ENCODE measurements around the gene HOXB7.

The HOXB7 gene

DNA sequence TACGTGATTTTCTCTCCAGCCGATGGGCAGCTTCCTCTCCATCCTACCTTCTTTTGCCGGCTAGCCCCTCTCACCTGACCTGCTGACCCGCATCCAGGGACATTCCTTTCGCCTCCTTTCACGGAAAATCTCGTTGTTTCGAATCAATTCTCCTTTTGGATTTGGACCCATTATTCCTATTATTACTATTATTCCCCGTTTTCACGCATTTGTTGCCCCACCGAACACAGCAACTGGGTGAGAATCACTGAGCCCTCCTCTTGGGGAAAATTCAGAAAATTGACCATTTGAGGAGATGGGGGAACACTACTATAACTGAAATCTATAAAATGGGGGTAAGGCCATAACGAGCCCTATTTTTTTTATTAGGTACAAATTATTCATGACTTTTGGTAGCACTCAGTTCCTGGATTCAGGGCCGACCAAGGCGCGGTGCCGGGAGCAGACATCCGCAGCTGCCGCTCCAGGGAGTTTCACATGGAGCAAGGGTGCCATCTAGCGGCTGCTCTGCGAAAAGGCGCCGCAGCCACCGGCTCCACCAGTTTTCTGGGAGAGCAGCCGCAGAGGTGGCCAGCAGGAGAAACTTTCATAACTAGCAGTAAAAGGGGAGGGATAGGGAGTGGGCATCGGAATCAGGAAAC lies 7.6 kb upstream of the HOXB7 start:
- Mint-ChIP-seq H3K4me1 (peaks cover 38% of the 10 kb centered on the region), H3K27ac (no peak overlapping the region), H3K36me3 (no peaks in the 10 kb centered on the region), H3K4me3 (peak overlapping the region; percentile 37), H3K9me3 (peaks cover 2% of the 10 kb centered on the region), H3K27me3 (peaks cover 100% of the 10 kb centered on the region)
- peak; percentile 71 for ATAC-seq

DNA sequence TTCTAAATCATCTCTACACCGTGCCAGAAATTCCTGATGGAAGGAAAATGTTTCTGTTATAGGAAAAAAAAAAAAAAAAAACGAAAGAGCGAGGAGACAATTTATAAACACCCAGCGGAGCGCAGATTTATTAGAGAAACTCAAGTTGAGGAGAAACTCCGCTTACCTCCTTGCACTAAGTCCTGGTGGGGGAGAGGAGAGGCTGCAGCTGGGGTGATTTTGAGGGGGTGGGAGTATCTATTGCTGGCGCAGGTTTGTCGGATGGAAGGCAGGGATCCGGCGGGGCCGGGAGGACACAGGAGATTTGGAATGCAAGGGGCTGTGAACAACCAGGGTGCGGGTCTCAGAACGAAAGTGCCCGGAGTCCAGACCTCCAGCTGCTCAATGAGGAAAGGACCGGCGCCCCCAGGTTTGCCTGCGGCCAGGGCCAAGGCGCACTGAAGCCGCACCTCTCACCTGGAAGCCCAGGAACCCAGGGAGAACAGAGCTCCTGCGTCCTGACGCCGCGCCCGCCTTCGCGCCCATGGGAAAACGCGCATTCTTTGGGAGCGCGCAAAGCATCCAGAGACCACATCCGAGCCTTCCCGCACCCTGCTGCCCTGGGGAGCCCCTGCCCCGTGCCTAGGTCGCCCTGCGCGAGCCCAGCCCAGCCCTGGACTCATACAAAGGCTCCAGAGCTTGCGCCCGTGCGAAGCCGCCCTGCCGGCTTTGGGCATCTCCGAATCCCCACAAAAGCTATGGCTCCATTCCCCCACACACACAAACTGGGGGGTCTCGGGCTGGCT lies 6.8 kb upstream of the HOXB7 start:
- Mint-ChIP-seq H3K4me1 (peaks cover 45% of the 10 kb centered on the region), H3K36me3 (no peaks in the 10 kb centered on the region), H3K27me3 (peaks cover 100% of the 10 kb centered on the region), H3K4me3 (no peak overlapping the region), H3K9me3 (peaks cover 2% of the 10 kb centered on the region), H3K27ac (no peak overlapping the region)
- ATAC-seq = no peak

DNA sequence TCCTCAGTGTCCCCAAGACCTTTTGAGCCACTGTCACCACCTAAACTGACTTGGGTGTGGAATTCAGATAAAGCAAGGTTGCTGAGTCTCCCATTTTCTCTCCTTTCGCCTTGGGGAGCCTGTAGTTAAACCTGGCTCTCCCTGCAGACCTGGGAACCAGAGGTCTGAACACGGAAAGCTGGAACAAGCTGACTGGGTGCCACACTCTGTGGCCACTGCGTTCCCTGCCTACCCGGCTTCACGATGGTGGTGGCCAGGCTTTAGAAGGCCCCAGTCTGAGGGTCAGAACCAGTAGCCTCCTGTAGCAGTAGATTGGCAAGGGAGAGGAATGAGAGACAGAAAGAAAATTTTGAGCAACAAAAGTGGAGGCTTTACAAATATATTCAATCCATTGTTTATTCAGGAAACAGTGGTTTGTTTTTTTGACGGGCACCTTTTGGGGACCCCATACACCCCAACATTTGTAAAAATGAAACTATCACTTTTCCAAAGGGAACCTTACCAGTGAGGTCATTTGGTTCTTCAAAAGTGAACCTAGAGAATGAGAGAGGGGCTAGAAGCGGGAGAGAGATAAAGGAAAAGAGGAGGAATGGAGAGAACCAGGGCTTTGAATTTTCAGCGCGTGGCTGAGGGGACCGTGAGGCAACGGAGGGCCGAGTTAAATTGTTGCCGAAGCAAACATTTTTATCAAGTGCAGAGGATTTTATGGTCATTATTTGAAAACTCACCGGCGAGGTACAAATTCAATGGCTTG lies 6.1 kb upstream of the HOXB7 start:
- peaks cover 2% of the 10 kb centered on the region for H3K9me3 Mint-ChIP-seq
- H3K27ac Mint-ChIP-seq = no peak overlapping the region
- H3K4me3 Mint-ChIP-seq = no peak overlapping the region
- H3K4me1 Mint-ChIP-seq = peaks cover 52% of the 10 kb centered on the region
- peaks cover 100% of the 10 kb centered on the region for H3K27me3 Mint-ChIP-seq
- ATAC-seq = no peak
- no peaks in the 10 kb centered on the region for H3K36me3 Mint-ChIP-seq

DNA sequence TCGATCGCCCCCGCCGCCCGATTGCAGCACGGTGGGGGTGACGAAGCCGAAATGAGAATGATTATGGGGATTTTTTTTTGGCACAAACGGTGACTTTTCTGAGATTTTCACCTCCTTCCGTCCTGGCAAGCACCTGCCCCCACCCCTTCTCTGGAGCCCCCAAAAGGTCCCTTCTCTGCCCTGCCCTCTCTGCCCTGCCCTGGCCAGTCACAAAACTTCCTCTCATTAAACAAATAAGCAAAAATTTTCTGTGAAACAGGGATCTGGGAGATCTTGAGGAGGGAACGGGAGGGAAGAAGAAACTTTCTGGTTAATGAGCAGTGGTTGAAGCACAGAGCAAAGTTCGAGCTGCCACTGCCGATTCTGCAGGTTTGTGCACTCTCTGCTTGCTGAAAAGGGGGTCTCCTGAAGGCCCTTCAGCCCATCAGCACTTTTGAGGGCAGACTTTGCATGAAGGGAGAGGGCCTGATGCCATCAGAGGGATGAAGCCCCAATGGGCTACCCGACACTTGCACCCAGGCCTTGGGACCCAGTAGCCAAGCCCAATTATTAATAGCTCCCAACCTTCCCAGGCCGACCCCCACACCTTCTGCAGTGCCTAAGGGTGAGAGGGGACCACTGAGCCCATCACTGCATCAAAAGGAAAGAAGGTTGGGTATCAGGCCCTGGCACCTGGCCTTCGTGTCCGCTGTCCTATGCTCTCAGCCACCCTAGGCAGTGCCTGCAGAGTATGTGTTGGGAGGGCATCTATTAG lies 5.3 kb upstream of the HOXB7 start:
- Mint-ChIP-seq H3K4me3 (no peak overlapping the region), H3K9me3 (peaks cover 2% of the 10 kb centered on the region), H3K4me1 (peaks cover 60% of the 10 kb centered on the region), H3K36me3 (no peaks in the 10 kb centered on the region), H3K27ac (no peak overlapping the region), H3K27me3 (peaks cover 100% of the 10 kb centered on the region)
- ATAC-seq = no peak

DNA sequence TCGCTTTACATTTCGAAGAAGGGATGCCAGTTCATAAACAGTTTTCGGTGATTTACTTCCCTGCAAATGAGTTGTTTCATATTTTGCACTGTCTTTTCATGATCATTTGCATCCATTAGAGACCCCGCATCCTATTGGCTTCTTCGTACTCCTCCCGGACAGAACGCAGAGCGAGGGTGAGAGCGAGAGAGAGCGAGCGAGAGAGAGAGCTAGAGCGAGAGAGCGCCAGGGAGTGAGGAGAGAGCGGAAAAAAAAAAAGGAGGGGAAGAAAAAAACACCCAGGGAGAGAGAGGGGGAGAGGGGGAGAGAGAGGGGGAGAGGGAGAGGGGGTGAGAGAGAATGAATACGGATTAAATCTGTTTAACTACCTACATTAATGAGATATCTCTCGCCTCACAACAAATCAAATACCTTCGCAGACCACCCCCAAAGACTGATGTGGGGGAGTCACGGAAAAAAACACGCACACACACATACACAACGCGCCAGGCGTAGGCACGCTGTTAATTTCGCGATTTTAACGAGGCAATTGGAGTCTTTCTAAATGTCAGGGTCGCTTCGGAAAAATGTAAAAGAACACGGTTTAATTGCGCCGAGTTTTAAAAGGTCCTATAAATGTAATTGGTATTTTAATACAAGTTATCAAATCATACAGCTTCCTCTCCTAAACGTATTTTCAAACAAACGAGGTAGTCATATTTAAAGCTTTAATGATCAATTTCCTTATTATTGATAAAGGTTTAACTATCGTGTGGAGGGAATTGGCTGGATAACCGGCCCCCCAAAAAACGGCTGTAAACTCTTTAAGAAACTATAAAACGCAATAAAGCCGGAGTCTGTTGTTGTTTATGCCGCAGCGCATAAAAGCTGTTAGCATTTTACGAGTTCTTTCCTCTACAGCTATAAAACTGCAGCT lies 4.5 kb upstream of the HOXB7 start, which contains the start of gene HOXB8:
Gene HOXB8 (minus strand): TSS at position 246 of the 916 bp plus-strand sequence. CDS start 588 bp downstream, outside the sequence.
- Mint-ChIP-seq H3K4me1 (peaks cover 68% of the 10 kb centered on the region), H3K27ac (peak within 1 kb of the TSS; percentile 33), H3K9me3 (peaks cover 2% of the 10 kb centered on the region), H3K27me3 (peaks cover 98% of the 10 kb centered on the region), H3K36me3 (no peaks in the 10 kb centered on the region), H3K4me3 (no peak within 1 kb of the TSS)
- ATAC-seq = no peak

DNA sequence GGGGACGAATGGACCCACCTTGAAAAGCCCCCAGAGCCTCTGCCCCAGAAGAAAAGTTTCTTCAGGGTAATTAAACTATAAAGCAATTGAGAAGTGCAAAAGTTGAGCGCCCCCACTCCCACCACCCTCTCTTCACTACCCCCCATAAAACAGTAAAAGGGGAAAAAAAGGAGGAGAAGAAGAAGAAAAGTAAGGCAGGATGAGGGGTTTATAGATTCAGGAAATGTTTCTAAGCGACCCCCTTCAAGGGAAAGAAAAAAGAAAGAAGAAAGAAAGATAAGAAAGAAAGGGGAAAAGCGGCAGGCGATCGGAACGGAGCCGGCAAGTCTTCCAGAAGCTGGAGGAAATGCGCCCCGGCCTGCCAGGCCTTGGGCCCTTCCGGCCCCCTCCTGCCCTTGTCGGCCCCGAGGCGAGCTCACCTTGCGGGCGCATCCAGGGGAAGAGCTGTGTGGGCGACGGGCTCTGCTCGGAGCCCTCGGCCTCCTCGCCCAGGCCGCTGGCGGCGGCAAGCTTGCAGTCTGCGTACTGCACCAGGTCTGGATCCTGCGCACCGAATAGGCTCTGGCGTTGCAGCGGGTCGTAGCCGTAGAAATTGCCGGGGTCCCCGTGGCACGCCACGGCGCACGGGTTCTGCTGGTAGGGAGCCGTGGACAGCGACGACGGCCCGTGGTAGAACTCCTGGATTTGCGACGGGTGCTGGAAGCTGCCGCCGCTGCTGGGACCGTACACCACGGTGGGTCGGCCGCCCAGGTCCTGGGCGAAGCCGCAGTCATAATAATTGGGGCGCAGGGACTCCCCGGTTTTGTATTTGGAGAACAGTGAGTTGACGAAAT lies 3.3 kb upstream of the HOXB7 start:
- peak overlapping the region; percentile 33 for H3K27ac Mint-ChIP-seq
- H3K36me3 Mint-ChIP-seq = no peaks in the 10 kb centered on the region
- peaks cover 68% of the 10 kb centered on the region for H3K4me1 Mint-ChIP-seq
- ATAC-seq = no peak
- H3K9me3 Mint-ChIP-seq = peaks cover 2% of the 10 kb centered on the region
- peaks cover 98% of the 10 kb centered on the region for H3K27me3 Mint-ChIP-seq
- H3K4me3 Mint-ChIP-seq = peak overlapping the region; percentile 19

DNA sequence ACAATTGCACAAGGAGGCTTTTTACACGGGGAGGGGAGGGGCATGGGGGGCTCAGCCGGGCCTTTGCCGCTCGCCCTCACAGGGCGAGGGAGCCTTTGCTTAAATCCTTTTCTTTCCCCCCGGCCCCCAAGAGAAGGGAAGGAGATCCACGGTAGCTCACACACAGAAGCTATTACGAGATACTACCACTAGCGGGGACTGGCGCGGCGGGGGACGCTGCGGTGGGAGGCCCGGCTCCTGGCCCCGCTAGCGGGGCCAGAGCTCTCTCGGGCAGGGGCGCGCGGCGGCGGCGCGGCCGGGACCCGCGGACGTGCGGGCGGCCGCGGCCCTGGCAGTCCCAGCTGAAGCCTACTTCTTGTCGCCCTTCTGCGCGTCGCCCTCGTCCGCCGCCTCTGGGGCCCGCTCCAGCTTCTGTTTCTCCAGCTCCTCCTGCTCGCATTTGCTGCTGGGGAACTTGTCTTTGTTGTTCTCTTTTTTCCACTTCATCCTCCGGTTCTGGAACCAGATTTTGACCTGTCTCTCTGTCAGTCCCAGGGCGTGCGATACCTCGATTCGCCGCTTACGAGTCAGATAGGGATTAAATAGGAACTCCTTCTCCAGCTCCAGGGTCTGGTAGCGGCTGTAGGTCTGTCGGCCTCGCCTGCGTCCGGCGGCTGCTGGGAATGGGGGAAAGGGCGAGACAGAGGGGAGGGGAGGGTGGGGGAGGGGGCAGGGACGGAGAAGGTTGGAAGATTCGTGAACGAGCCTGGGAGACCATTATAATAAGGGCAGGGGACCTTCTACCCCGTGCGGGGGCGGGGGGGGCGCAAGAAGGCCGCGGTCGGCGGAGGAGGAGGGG lies 2.3 kb upstream of the HOXB7 start:
- no peaks in the 10 kb centered on the region for H3K36me3 Mint-ChIP-seq
- H3K9me3 Mint-ChIP-seq = peaks cover 2% of the 10 kb centered on the region
- peak overlapping the region; percentile 88 for H3K4me3 Mint-ChIP-seq
- H3K4me1 Mint-ChIP-seq = peaks cover 60% of the 10 kb centered on the region
- H3K27me3 Mint-ChIP-seq = peaks cover 98% of the 10 kb centered on the region
- peak overlapping the region; percentile 9 for H3K27ac Mint-ChIP-seq
- ATAC-seq = no peak

DNA sequence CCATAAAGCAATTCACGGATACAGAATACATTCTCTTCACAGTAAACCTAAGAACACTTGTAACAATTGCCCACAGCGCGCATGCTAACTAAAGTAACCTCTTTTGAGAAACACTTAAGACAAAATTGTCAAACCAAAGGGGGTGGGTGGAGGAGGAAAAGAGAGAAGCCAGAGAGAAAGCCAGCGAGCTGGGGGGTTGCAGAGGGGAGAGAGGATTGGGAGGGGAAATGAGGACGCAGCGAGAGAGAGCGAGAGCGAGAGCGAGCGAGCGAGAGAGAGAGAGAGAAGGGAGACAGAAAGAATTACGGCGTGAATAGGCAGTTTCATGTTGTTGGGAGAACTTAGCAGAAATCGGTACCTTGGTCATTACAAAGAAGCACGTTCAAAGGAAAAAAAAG lies 1.6 kb upstream of the HOXB7 start:
- no peak for ATAC-seq
- Mint-ChIP-seq H3K4me3 (peak overlapping the region; percentile 88), H3K27me3 (peaks cover 98% of the 10 kb centered on the region), H3K36me3 (no peaks in the 10 kb centered on the region), H3K4me1 (peaks cover 63% of the 10 kb centered on the region), H3K27ac (peak overlapping the region; percentile 9), H3K9me3 (peaks cover 2% of the 10 kb centered on the region)

DNA sequence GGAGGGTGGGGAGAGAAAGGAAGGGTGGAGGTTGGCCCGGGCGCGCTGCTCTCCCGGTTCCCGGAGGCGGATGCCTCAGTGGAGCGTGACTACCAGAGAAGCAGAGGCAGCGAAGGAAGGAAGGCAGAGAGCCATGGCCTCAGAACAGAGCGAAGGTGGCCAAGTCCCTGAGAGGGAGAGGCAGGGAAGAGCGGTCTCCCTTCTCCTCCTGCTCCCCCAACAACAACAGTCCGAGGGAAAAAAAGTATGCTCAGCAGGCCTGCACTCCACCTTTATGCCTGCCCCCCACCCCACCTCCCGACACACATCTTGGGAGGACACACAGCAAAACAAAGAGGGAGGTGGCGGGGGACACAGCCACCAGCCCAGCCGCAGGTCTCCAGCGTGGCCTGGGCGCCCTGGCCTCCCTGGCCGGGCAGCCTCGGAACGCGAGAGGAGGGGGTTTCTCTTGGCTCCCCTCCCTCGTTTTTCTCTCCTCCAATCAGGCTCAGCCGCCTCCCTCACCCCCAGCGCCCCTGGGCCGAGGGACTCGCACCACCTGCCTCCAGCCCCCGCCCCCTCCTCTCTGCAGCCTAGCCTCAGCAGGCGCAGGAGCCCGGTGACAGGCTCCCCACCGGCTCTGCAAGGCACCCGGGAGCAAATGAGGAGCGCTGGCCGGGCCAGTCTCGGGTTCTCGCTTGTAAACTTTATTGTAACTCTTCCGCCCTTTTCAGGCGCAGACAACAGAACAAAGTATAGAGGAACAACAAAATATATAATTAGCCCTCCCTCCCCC lies 1.1 kb upstream of the HOXB7 start:
- Mint-ChIP-seq H3K4me3 (peak overlapping the region; percentile 88), H3K9me3 (peaks cover 2% of the 10 kb centered on the region), H3K27ac (peak overlapping the region; percentile 9), H3K36me3 (no peaks in the 10 kb centered on the region), H3K27me3 (peaks cover 98% of the 10 kb centered on the region), H3K4me1 (peaks cover 58% of the 10 kb centered on the region)
- no peak for ATAC-seq

DNA sequence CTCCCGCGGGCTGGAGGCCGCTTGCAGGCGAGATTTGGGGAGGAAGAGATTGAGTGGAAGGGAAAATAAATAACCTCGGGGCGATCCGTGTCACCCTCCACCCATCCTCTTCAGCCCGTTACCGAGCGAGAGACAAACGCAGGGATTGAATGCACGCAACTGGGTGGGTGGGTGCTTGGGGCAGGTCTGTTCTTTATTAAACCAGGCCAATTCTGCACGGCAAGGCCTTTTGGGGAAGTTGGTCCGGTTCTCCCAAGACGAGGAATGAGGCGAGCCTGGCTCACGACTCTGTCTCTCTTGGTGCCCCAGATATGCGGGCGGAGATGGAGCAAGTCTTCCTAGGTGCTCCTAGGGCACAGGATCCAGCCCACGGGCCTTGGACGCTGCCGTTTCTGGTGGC lies 396 bp upstream of the HOXB7 start:
- no peak for ATAC-seq
- H3K4me1 Mint-ChIP-seq = peaks cover 55% of the 10 kb centered on the region
- H3K9me3 Mint-ChIP-seq = peaks cover 2% of the 10 kb centered on the region
- H3K4me3 Mint-ChIP-seq = peak overlapping the region; percentile 88
- H3K36me3 Mint-ChIP-seq = no peaks in the 10 kb centered on the region
- H3K27ac Mint-ChIP-seq = peak overlapping the region; percentile 9
- peaks cover 98% of the 10 kb centered on the region for H3K27me3 Mint-ChIP-seq

DNA sequence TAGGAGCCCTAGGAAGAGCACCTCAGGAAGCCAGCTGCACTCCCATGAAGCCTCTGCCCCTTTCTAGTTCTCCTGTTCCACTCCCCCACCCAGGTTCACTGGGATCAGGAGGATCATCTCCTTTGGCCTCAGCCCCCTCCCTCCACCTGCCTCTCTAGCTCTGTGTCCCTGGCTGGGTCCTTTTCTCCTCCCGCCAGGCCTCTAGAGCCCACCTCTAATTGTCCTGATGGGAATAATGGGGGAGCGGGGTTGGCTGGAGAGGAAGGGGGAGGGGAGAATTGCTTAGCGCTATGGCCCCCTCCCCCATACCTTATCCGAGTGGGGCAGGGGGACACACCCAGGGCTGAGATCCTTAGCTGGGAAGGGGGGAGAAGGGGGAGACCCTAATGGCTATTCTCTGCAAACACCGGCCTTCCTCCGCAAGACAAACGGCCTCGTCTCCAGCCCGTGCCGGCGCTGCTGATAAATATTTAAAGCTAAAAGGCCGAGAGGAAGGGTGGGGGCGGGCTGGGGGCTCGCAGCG lies 997 bp downstream of the HOXB7 start:
- H3K4me3 Mint-ChIP-seq = peak overlapping the region; percentile 88
- H3K36me3 Mint-ChIP-seq = no peaks in the 10 kb centered on the region
- H3K9me3 Mint-ChIP-seq = no peaks in the 10 kb centered on the region
- no peak for ATAC-seq
- peaks cover 98% of the 10 kb centered on the region for H3K27me3 Mint-ChIP-seq
- H3K4me1 Mint-ChIP-seq = peaks cover 51% of the 10 kb centered on the region
- peak overlapping the region; percentile 9 for H3K27ac Mint-ChIP-seq

DNA sequence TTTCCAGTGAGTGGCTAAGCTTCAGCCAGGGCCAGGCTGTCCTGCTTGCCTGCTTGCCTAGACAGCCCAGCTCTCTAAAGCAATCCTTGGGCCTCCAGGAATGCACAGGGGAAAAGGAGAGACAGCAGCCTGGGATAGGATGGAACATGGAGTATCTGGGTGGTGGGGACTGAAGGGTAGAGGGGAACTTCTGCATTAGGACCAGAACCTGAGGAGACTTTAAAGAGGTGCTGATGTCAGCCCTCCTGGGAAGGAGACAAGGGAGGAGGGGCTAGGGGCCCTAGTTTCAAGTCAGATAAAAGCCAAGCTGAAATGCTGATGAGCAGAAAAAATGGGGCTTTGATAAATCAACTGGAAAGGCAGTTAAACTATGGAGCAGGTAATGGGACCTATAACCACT lies 1.8 kb downstream of the HOXB7 start:
- no peak overlapping the region for H3K27ac Mint-ChIP-seq
- H3K9me3 Mint-ChIP-seq = no peaks in the 10 kb centered on the region
- ATAC-seq = no peak
- H3K4me1 Mint-ChIP-seq = peaks cover 43% of the 10 kb centered on the region
- no peaks in the 10 kb centered on the region for H3K36me3 Mint-ChIP-seq
- peaks cover 98% of the 10 kb centered on the region for H3K27me3 Mint-ChIP-seq
- peak overlapping the region; percentile 4 for H3K4me3 Mint-ChIP-seq

All from stimulated activated memory B cell treated with anti-CD40 and anti-IgM and Interleukin-4, amounts not matched to agents 10 μg/mL and 1 μg/mL and 100 μg/mL, for 72 hours (primary cell).